ENCODE measurements around the gene PIGK. TPM values are rescaled to one million over a fixed set of nuclear protein-coding genes. Genes with fewer than 3 reads are reported as not detected.
"Not testable (repeated sequence)": the region's sequence is repeated elsewhere in the genome, so short reads cannot be mapped to it uniquely, and the experiment has no call there.

Gene PIGK
- total RNA-seq, 4 donors from 2014 or later: 1.1 to 14.1 (median 8.3) TPM

GRCh38 chr1:77197351-77197750 lies 21.9 kb downstream of the PIGK start:
- Histone ChIP-seq H3K4me1 (no peaks in the 10 kb centered on the region), H3K9me3 (no peaks in the 10 kb centered on the region), H3K27me3 (no peaks in the 10 kb centered on the region), H3K36me3 (no peaks in the 10 kb centered on the region), H3K4me3 (no peak overlapping the region), H3K27ac (no peak overlapping the region)
- no peak for DNase-seq
- in situ Hi-C loops (cut with MboI; ENCODE audit: low pct_ligation_motif_present in 1 of 4, low pct_unique_long_range_greater_than_20kb in 1 of 4, low sequenced_read_pairs in 3 of 4) (no loop called here), intact Hi-C loops (cut with DNase I; ENCODE audit: low total_unique reads) (no loop called here)
- TF ChIP-seq POLR2A (IDR thresholded peaks at IDR 0.05) (no peak), EP300 (IDR thresholded peaks at IDR 0.05; ENCODE audit: low read depth) (no peak), POLR2AphosphoS5 (IDR thresholded peaks at IDR 0.05) (no peak), CTCF (IDR thresholded peaks at IDR 0.05) (no peak)
- WGBS, 2 donors (ENCODE audit: low coverage in 1 of 2): 88 to 96% methylated on average over 1 to 3 of the region's 3 CpGs

GRCh38 chr1:77193951-77194350 lies 25.3 kb downstream of the PIGK start:
- Histone ChIP-seq H3K36me3 (no peaks in the 10 kb centered on the region), H3K27me3 (no peaks in the 10 kb centered on the region), H3K9me3 (no peaks in the 10 kb centered on the region), H3K4me3 (no peak overlapping the region), H3K4me1 (no peaks in the 10 kb centered on the region), H3K27ac (no peak overlapping the region)
- intact Hi-C loops (cut with DNase I; ENCODE audit: low total_unique reads) (no loop called here), in situ Hi-C loops (cut with MboI; ENCODE audit: low pct_ligation_motif_present in 1 of 4, low pct_unique_long_range_greater_than_20kb in 1 of 4, low sequenced_read_pairs in 3 of 4) (no loop called here)
- TF ChIP-seq CTCF (IDR thresholded peaks at IDR 0.05) (no peak), EP300 (IDR thresholded peaks at IDR 0.05; ENCODE audit: low read depth) (no peak), POLR2A (IDR thresholded peaks at IDR 0.05) (no peak), POLR2AphosphoS5 (IDR thresholded peaks at IDR 0.05) (no peak)
- DNase-seq: no peak

GRCh38 chr1:77188770-77189169 lies 30.5 kb downstream of the PIGK start:
- no peak for DNase-seq
- no peak overlapping the region for H3K27ac ChIP-seq
- no peaks in the 10 kb centered on the region for H3K4me1 ChIP-seq
- 96 to 98% methylated on average over 4 of the region's 4 CpGs for WGBS, 2 donors (ENCODE audit: low coverage in 1 of 2)
- intact Hi-C loops (cut with DNase I; ENCODE audit: low total_unique reads): no loop called here
- no peaks in the 10 kb centered on the region for H3K36me3 ChIP-seq
- TF ChIP-seq POLR2A (IDR thresholded peaks at IDR 0.05): no peak
- no peak for TF ChIP-seq POLR2AphosphoS5 (IDR thresholded peaks at IDR 0.05)
- TF ChIP-seq CTCF (IDR thresholded peaks at IDR 0.05): no peak
- TF ChIP-seq EP300 (IDR thresholded peaks at IDR 0.05; ENCODE audit: low read depth): no peak
- H3K4me3 ChIP-seq: no peak overlapping the region
- in situ Hi-C loops (cut with MboI; ENCODE audit: low pct_ligation_motif_present in 1 of 4, low pct_unique_long_range_greater_than_20kb in 1 of 4, low sequenced_read_pairs in 3 of 4): no loop called here
- H3K9me3 ChIP-seq: no peaks in the 10 kb centered on the region
- H3K27me3 ChIP-seq: no peaks in the 10 kb centered on the region

GRCh38 chr1:77186907-77187306 lies 32.3 kb downstream of the PIGK start:
- H3K36me3 ChIP-seq; H3K27me3 ChIP-seq; H3K4me1 ChIP-seq; H3K27ac ChIP-seq; in situ Hi-C loops (cut with MboI; ENCODE audit: low pct_ligation_motif_present in 1 of 4, low pct_unique_long_range_greater_than_20kb in 1 of 4, low sequenced_read_pairs in 3 of 4); H3K4me3 ChIP-seq; intact Hi-C loops (cut with DNase I; ENCODE audit: low total_unique reads); H3K9me3 ChIP-seq; DNase-seq: not testable (repeated sequence)
- 98% methylated on average over 4 of the region's 4 CpGs; no CpG with 5 or more reads in 1 of the 2 donors for WGBS, 2 donors (ENCODE audit: low coverage in 1 of 2)

GRCh38 chr1:77182083-77182482 lies 37.1 kb downstream of the PIGK start:
- Histone ChIP-seq H3K4me3 (no peak overlapping the region), H3K9me3 (no peaks in the 10 kb centered on the region), H3K4me1 (no peaks in the 10 kb centered on the region), H3K27me3 (no peaks in the 10 kb centered on the region), H3K36me3 (no peaks in the 10 kb centered on the region), H3K27ac (no peak overlapping the region)
- 96 to 100% methylated on average over 1 to 2 of the region's 2 CpGs for WGBS, 2 donors (ENCODE audit: low coverage in 1 of 2)
- TF ChIP-seq POLR2AphosphoS5 (IDR thresholded peaks at IDR 0.05) (no peak), CTCF (IDR thresholded peaks at IDR 0.05) (no peak), POLR2A (IDR thresholded peaks at IDR 0.05) (no peak), EP300 (IDR thresholded peaks at IDR 0.05; ENCODE audit: low read depth) (no peak)
- in situ Hi-C loops (cut with MboI; ENCODE audit: low pct_ligation_motif_present in 1 of 4, low pct_unique_long_range_greater_than_20kb in 1 of 4, low sequenced_read_pairs in 3 of 4) (no loop called here), intact Hi-C loops (cut with DNase I; ENCODE audit: low total_unique reads) (no loop called here)
- DNase-seq: no peak
